Amygdala (tissue), 56 donors: Measurements from ENCODE around the gene CYP2E1.
"Not testable (repeated sequence)": the region's sequence is repeated elsewhere in the genome, so short reads cannot be mapped to it uniquely, and the experiment has no call there.

Experiments
- DNase-seq, 56 donors: peaks; one replicate each; lab custom pipeline; 2025; lab: John Stamatoyannopoulos, UW

CYP2E1 gene

DNA sequence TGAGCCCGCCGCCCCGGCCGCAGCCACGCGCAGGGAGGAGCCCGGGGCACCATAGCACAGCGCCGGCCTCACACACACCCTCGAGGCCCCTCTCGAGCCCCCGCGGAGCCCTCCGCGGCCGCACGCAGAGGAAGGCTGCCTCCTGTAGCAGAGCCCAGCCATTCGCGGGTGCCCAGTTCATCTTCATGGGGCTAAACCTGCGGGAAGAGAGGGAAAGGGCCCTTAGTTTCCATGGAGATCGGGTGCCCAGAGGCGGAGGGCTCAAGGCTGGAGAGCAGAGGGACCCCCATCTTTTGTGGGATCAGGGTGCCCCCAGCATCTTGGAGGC is 41.1 kb downstream of the CYP2E1 start:
- no peak for DNase-seq

DNA sequence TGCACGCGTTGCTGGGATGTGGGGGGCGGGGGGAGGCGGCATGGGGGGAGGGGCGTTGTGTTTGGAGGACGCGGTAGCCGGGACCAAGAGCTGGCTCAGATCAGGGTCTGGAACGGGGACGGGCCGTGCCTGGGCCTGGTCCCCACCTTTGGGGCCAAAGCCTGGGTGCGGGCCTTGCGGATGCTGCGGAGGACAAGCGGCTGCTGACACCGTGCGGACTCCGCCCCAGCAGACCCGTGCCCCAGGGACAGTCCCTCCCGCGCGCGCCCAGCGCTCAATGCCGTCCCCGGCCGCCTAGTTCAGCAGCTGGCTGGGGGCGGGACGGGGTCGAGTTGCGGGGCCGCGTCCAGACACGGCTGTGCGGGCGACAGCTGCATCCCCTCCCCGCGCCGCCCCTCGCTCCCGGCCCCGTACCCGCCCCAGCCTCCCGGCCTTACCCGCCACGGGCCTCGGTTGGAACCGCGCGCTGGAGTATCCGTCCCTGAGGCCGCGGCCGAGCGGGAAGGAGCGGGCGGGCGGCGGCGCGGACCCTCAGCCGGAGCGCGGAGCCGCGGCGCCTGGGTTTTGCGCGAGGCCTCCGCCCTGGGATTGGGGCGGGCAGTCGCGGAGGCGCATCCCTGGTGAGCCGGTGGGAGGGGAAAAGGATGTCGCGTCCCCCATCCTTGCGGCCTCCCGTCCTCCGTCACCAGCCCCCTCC is 41.8 kb downstream of the CYP2E1 start:
- not testable (repeated sequence) for DNase-seq

DNA sequence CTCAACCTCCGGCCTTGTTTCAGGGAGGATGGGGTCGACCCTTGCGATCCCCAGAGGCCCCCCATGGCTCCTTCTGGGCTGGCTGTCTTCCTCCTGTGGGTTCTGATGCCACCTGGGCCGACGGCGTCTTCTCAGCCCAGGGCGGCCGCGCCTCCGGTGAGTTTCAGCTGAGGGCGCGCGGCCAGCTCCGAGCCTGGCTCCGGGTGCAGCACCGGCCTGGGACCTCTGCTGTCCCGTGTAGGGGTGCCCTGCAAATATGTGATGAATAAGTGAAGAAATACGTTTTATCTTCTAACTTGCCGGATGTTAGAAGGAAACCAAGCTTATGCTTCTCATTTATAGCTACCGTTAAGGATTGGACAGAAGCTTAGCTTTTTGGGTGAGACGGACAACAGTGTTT is 42.6 kb downstream of the CYP2E1 start:
- DNase-seq: not testable (repeated sequence)

DNA sequence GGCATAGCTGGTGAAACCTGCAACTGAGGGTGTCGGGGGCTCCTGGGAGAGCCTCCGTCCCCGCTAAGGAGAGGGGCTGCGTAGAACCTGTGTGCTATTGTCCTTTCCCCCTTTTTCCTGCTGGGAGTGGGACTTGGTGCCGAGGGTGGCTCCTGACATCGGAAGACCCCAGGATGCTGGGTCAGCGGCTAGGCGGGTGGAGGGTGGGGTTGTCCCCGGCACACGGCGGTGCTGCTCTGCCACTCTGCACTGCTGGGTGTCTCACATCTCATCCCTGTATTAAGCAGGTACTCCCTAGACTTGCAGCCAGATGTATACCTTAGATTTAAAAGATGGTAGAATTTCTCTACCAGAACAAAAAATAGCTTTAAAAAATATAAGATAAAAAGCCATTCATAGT is 44.9 kb downstream of the CYP2E1 start:
- DNase-seq: not testable (repeated sequence)

DNA sequence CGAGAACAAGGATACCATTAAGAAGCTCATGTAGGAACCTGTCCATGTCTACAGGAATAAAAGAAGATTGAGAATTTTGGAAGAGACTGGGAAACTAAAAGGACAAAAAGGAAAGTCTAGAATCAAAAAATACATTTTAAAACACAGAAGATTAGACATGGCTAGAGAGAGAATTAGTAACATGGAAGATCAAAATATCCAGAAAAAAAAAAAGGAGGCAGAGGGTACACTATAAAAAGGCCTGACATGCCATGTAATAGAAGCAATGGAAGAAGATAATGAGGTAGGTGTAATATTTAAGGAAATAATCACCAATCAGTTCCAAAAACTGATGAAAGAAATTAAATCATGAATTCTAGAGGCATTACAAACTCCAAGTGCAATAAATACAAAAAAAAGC is 46.3 kb downstream of the CYP2E1 start:
- DNase-seq: not testable (repeated sequence)

DNA sequence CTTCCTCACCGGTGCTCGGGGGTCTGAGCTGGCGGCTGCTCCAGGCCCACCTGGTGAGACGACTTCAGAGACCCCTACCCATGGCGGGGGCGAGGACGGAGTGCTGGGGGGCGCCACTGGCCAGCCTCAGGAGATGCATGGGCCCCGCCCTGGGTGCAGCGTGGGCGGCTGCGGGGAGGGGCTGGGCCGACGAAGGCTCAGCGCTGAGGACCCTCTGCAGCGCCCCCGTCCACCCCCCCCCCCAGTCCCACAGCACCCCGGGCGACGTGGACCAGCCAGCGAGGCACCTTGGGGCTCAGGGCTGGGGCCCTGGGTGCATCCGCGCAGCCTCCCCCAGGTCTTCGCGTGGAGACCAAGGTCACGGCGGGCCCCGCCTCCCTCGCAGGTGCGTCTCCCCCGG is 49.9 kb downstream of the CYP2E1 start:
- not testable (repeated sequence) for DNase-seq
